Measurements from ENCODE around the gene DNAJC5. TPM values are rescaled to one million over a fixed set of nuclear protein-coding genes. Genes with fewer than 3 reads are reported as not detected.
A peak's percentile ranks its signal among the peaks of the same experiment; 100 is the strongest.

Gene DNAJC5
- total and polyA plus RNA-seq, 2 experiments from 2014 or later, result 7.1 to 33.5 TPM

DNA sequence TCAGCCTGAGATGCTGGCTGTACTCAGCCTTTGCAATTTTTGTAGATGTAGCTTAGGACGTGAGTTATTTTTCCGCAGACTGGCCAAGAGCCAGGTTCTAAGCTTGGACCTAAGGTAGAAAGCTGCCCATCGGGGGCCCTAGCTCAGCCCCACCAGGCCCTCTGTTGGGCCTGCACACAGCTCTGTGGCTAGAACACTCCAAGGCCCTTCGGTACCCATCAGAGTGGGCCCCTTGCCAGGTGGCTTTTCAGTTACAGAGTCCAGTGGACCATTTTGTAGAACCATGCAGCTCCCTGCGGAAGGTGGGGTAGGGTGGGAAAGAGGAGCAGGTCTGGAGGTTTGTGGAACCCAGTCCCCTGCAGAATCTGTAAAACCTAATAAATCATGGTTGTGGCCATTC lies 38.7 kb downstream of the DNAJC5 start (continued):
- TF ChIP-seq, protein P1, sequence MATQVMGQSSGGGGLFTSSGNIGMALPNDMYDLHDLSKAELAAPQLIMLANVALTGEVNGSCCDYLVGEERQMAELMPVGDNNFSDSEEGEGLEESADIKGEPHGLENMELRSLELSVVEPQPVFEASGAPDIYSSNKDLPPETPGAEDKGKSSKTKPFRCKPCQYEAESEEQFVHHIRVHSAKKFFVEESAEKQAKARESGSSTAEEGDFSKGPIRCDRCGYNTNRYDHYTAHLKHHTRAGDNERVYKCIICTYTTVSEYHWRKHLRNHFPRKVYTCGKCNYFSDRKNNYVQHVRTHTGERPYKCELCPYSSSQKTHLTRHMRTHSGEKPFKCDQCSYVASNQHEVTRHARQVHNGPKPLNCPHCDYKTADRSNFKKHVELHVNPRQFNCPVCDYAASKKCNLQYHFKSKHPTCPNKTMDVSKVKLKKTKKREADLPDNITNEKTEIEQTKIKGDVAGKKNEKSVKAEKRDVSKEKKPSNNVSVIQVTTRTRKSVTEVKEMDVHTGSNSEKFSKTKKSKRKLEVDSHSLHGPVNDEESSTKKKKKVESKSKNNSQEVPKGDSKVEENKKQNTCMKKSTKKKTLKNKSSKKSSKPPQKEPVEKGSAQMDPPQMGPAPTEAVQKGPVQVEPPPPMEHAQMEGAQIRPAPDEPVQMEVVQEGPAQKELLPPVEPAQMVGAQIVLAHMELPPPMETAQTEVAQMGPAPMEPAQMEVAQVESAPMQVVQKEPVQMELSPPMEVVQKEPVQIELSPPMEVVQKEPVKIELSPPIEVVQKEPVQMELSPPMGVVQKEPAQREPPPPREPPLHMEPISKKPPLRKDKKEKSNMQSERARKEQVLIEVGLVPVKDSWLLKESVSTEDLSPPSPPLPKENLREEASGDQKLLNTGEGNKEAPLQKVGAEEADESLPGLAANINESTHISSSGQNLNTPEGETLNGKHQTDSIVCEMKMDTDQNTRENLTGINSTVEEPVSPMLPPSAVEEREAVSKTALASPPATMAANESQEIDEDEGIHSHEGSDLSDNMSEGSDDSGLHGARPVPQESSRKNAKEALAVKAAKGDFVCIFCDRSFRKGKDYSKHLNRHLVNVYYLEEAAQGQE (IDR thresholded peaks at IDR 0.05; ENCODE audit: unreplicated experiment), result no peak

DNA sequence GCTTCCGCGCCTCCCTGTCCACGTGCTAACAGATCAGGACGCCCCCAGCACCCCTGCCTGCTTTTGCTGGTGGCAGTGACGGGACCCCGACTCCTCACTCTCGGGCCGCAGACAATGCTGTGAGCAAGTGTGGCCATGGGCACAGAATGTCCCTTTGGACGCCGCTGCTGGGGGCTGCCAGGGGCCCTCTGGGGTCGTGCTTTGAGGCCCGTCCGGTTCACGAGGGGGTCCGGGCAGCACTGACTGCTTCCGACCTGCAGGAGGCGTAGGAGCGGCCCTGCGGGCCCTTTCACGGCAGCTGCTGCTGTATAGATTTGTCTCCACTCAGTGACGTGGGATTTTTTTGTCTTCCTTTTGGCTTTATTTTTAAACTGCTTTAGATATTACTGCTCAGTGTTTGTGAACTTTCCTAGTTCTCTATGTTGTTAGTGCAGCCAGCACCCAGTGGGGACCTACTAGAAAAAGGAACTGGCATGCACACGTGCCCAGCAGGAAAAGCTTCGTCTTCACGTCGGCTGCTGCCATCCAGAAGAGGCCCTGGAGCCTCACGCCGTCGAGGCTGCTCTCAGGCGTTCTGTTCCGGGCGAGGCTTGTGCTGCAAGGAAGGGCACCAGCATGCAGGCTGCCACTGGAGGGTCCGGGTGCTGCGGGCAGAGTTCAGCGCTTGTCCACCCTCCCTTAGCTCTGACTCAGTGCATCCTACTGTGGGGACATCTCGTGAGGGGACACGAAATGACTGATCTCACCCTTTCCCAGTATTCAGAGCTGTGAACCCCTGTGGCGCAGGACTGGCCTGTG lies 39.5 kb downstream of the DNAJC5 start:
- H3K36me3 Mint-ChIP-seq (ENCODE audit: low read depth), result peaks cover 36% of the 10 kb centered on the region
- peaks cover 6% of the 10 kb centered on the region for H3K27me3 Mint-ChIP-seq (ENCODE audit: insufficient read depth, low read depth, poor library complexity)
- Histone ChIP-seq H3K36me3 (ENCODE audit: insufficient read depth) (no peaks in the 10 kb centered on the region), H3K27ac (ENCODE audit: low read depth) (0 out of 2 replicates have a peak overlapping the region, but pooled peaks have one; percentile 32), H3K9me2 (ENCODE audit: insufficient read depth) (no peaks in the 10 kb centered on the region), H3K27me3 (ENCODE audit: insufficient read depth) (no peaks in the 10 kb centered on the region), H4K20me1 (replicated peaks; ENCODE audit: insufficient read depth) (no peaks in the 10 kb centered on the region; the same call in 1 of the 2 replicates), H3K4me2 (no peak overlapping the region), H3K4me1 (ENCODE audit: insufficient read depth) (peaks cover 2% of the 10 kb centered on the region; the same call in 1 of the 2 replicates), H3K4me3 (no peak overlapping the region), H3F3A (replicated peaks; ENCODE audit: low read depth) (peaks cover 16% of the 10 kb centered on the region; the same call in 1 of the 2 replicates), H2AFZ (no peak overlapping the region), H3K79me2 (replicated peaks; ENCODE audit: insufficient read depth) (no peaks in the 10 kb centered on the region)
- no peak overlapping the region for H3K4me3 Mint-ChIP-seq
- no peaks in the 10 kb centered on the region; the same call in 2 of the 3 replicates for H3K9me3 Mint-ChIP-seq
- TF ChIP-seq STAT1 (IDR thresholded peaks at IDR 0.05; ENCODE audit: unreplicated experiment) (no peak), CTCF (conservative IDR thresholded peaks at IDR 0.05; ENCODE audit: low read depth in 2 of 2) (peak; percentile 68 to 72)
- DNase-seq (ENCODE audit: low spot score), result peak; percentile 72
- H3K4me1 Mint-ChIP-seq, result peaks cover 5% of the 10 kb centered on the region; the same call in 1 of the 3 replicates
- peak overlapping the region; percentile 44 for H3K27ac Mint-ChIP-seq
- peak; percentile 39 for ATAC-seq

DNA sequence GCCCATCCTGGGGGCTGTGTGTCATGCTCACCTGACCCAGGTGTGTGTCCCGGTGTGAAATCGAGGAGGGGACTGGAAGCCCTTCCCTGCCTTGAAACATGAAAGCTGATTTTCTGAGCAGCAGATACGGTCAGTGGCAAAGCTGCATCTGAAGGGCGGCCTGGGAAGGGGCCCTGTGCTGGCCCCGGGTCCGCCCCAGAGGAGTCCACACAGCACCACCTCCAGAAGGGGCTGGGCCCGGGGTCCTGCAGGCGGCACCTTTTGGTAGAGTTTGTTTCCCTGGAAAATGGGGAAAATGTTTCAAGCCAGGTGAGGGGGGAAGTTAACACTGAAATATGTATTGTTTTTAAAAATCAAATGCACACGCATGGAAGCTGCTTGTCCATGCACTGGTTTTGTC lies 40.5 kb downstream of the DNAJC5 start:
- Histone ChIP-seq H2AFZ (no peak overlapping the region), H4K20me1 (replicated peaks; ENCODE audit: insufficient read depth) (no peaks in the 10 kb centered on the region; the same call in 1 of the 2 replicates), H3K79me2 (replicated peaks; ENCODE audit: insufficient read depth) (no peaks in the 10 kb centered on the region), H3K4me1 (ENCODE audit: insufficient read depth) (peaks cover 3% of the 10 kb centered on the region; the same call in 1 of the 2 replicates), H3K4me3 (no peak overlapping the region), H3K4me2 (no peak overlapping the region), H3K27me3 (ENCODE audit: insufficient read depth) (no peaks in the 10 kb centered on the region), H3K27ac (ENCODE audit: low read depth) (no peak overlapping the region), H3K9me2 (ENCODE audit: insufficient read depth) (no peaks in the 10 kb centered on the region), H3F3A (replicated peaks; ENCODE audit: low read depth) (peaks cover 21% of the 10 kb centered on the region; the same call in 1 of the 2 replicates), H3K36me3 (ENCODE audit: insufficient read depth) (no peaks in the 10 kb centered on the region)
- Mint-ChIP-seq H3K4me1 (peaks cover 5% of the 10 kb centered on the region; the same call in 1 of the 3 replicates), H3K4me3 (no peak overlapping the region), H3K36me3 (ENCODE audit: low read depth) (peaks cover 29% of the 10 kb centered on the region), H3K27ac (no peak overlapping the region), H3K9me3 (no peaks in the 10 kb centered on the region; the same call in 2 of the 3 replicates), H3K27me3 (ENCODE audit: insufficient read depth, low read depth, poor library complexity) (peaks cover 10% of the 10 kb centered on the region)
- ATAC-seq, result no peak
- no peak for DNase-seq (ENCODE audit: low spot score)
- TF ChIP-seq, protein P2, sequence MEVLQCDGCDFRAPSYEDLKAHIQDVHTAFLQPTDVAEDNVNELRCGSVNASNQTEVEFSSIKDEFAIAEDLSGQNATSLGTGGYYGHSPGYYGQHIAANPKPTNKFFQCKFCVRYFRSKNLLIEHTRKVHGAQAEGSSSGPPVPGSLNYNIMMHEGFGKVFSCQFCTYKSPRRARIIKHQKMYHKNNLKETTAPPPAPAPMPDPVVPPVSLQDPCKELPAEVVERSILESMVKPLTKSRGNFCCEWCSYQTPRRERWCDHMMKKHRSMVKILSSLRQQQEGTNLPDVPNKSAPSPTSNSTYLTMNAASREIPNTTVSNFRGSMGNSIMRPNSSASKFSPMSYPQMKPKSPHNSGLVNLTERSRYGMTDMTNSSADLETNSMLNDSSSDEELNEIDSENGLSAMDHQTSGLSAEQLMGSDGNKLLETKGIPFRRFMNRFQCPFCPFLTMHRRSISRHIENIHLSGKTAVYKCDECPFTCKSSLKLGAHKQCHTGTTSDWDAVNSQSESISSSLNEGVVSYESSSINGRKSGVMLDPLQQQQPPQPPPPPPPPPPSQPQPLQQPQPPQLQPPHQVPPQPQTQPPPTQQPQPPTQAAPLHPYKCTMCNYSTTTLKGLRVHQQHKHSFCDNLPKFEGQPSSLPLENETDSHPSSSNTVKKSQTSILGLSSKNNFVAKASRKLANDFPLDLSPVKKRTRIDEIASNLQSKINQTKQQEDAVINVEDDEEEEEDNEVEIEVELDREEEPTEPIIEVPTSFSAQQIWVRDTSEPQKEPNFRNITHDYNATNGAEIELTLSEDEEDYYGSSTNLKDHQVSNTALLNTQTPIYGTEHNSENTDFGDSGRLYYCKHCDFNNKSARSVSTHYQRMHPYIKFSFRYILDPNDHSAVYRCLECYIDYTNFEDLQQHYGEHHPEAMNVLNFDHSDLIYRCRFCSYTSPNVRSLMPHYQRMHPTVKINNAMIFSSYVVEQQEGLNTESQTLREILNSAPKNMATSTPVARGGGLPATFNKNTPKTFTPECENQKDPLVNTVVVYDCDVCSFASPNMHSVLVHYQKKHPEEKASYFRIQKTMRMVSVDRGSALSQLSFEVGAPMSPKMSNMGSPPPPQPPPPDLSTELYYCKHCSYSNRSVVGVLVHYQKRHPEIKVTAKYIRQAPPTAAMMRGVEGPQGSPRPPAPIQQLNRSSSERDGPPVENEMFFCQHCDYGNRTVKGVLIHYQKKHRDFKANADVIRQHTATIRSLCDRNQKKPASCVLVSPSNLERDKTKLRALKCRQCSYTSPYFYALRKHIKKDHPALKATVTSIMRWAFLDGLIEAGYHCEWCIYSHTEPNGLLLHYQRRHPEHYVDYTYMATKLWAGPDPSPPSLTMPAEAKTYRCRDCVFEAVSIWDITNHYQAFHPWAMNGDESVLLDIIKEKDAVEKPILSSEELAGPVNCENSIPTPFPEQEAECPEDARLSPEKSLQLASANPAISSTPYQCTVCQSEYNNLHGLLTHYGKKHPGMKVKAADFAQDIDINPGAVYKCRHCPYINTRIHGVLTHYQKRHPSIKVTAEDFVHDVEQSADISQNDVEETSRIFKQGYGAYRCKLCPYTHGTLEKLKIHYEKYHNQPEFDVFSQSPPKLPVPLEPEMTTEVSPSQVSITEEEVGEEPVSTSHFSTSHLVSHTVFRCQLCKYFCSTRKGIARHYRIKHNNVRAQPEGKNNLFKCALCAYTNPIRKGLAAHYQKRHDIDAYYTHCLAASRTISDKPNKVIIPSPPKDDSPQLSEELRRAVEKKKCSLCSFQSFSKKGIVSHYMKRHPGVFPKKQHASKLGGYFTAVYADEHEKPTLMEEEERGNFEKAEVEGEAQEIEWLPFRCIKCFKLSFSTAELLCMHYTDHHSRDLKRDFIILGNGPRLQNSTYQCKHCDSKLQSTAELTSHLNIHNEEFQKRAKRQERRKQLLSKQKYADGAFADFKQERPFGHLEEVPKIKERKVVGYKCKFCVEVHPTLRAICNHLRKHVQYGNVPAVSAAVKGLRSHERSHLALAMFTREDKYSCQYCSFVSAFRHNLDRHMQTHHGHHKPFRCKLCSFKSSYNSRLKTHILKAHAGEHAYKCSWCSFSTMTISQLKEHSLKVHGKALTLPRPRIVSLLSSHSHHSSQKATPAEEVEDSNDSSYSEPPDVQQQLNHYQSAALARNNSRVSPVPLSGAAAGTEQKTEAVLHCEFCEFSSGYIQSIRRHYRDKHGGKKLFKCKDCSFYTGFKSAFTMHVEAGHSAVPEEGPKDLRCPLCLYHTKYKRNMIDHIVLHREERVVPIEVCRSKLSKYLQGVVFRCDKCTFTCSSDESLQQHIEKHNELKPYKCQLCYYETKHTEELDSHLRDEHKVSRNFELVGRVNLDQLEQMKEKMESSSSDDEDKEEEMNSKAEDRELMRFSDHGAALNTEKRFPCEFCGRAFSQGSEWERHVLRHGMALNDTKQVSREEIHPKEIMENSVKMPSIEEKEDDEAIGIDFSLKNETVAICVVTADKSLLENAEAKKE (CRISPR knock-in tag; IDR thresholded peaks at IDR 0.05), result no peak
